Measurements from ENCODE around the gene BICC1.
"Not testable (repeated sequence)": the region's sequence is repeated elsewhere in the genome, so short reads cannot be mapped to it uniquely, and the experiment has no call there.

BICC1 gene

DNA sequence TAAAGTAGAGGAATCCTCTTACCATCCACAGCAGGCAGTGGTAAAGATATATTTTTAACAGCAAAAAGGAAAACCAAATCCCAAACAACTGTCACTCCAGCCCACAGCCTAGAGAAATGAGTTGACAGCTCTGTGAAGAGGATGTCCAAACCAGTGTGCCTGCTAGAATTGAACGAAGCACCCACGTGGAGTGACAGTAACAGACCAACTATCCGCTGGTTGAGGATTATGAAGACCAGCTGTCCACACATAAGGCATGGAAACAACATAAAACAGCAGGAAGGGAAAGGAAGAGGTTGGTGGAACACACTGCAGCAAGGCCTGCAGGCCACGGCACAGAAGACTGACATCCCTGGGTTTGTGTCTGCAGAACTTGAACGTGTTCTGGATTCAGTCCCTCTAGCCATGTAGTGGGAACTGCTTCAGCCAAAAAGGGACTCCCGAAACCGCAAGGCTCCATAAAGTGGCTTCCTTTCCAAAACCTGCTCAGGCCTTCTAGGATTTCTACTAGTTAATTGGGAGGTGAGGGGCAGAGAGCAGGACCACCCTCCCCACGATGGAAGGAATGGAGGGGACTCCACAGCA lies 324.4 kb downstream of the BICC1 start:
- no peak for DNase-seq

GRCh38 chr10:58837826-58838225 lies 325.2 kb downstream of the BICC1 start:
- DNase-seq = no peak

GRCh38 chr10:58838561-58839208 lies 326.0 kb downstream of the BICC1 start:
- DNase-seq = no peak

DNA sequence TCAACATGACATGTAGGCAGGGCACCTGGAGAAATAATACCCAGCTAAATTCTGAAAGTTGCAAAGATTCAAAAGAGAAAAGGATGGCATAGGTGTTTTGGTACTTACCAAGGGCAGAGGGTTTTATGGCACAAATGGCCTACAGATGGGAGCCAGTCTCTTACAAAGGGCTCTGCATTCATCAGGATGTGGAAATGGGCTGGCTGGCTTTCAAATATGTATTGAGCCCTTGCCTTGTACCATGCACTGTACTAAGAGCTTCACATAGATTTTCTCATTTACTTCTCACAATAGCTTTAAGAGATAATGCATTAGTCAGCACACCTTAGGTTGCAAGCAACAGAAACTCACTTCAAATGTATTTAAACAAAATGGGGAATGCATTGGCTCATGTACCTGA lies 327.1 kb downstream of the BICC1 start:
- no peak for DNase-seq

DNA sequence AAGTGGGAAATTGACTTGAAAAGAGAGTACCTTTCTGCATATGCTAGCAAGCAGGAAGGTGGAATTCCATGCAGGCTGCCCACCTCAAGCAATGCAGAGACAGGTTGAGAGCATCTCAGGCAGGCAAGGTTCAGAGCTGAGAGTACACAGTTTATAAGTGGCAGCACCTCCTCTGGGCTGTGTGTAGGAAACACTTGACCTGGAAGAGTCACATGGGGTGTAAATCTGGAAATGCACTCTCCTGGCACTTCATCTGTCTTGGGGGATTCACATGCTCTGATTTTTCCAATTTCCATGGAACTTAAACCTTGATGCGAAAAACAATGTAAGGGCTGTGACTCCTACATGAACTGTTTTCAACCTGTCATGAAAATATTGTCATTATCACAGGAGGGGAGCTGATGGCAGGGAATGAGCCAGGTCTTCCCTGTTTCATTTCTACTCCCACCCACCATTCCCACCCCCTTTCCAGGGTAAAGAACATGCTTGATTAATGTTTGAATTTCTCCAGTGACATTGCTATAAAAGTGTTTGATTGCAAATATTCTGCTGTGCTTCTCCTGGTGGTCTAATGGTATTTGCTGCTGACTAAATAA lies 328.3 kb downstream of the BICC1 start:
- DNase-seq = no peak

DNA sequence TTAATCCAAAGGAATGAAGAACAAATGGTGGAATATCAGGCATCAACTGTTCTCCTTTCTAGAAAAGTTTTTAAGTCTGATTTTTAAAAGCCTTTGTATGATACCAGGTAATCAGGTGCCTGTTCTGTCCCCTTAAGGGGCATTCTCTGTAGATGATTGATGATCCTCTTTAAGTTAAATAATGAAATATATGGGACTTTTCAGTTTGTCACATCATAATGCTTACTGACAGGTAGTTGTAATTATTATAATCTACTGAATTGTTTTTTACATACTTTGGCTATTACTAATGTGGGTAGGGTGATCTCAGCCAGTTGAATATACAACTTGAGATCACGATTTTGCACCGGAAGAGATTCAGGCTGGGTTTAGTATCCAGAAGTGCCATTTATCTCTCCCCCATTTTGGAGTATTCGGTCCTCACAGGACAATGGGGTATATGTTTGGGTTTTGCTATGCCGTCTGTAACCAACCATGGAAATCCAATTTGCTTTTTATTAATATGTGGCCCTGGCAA lies 330.2 kb downstream of the BICC1 start:
- no peak for DNase-seq

GRCh38 chr10:58843760-58844159 lies 331.1 kb downstream of the BICC1 start:
- DNase-seq = no peak

GRCh38 chr10:58844680-58845079 lies 332.0 kb downstream of the BICC1 start:
- no peak for DNase-seq

GRCh38 chr10:58846856-58847255 lies 334.2 kb downstream of the BICC1 start:
- DNase-seq = no peak

DNA sequence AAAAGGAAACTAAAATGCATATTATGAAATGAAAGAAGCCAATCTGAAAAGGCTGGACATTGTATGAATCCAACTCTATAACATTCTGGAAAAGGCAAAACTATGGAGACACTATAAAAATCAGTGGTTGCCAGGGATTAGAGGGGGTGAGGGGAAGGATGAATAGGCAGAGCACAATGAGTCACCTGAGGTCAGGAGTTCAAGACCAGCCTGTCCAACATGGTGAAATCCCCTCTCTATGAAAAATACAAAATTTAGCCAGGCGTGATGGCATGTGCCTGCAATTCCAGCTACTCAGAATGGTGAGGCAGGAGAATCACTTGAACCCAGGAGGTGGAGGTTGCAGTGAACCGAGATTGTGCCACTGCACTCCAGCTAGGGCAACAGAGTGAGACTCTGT lies 338.9 kb downstream of the BICC1 start:
- no peak for DNase-seq

DNA sequence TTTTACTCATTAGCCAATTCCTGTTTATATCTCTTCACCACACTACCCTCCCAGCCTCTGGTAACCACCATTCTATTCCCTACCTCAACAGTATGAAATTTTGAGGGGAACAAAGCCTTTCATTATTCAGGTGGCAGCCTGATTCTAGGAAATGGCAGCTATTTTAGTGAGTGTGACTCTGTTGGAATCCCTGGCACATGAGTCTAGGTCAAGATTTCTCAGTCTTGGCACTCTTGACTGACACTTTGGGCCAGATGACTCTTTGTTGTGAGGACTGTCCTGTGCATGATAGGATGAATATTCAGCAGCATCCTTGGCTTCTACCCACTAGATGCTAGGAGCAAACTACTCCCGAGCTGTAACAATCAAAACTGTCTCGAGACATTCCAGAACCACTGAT lies 341.0 kb downstream of the BICC1 start:
- no peak for DNase-seq

GRCh38 chr10:58854811-58855210 lies 342.1 kb downstream of the BICC1 start:
- DNase-seq = no peak

- no peak for DNase-seq
Observed at GRCh38 chr10:58856508-58857240, 344.0 kb downstream of the BICC1 start.

DNA sequence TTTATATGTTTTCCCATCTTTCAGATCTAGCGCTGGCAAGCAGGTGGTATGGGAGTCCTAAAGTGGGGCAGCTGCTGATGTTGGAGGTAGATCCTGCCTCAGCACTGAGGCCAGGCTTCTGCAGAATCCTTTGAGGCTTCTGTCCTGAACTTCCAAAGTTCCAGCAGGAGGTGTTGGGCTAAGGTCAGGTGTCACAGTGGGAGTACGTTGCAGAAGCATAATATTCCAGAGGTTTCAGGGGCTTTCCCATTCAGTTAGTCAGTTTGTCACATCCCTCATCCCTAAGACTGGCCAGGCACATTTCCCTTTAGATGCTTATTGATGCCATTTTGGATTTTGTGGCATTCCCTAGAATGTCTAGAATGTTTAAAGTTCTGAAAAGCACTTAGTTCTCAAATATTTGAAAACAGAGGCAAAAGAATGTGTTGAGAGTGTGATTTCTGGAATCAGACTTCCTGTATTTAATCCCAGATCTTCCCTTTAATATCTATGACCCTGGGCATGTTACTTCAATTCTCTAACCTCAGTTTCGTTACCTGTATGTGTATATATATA lies 344.7 kb downstream of the BICC1 start:
- DNase-seq = no peak

GRCh38 chr10:58858123-58858522 lies 345.5 kb downstream of the BICC1 start:
- not testable (repeated sequence) for DNase-seq

- DNase-seq = no peak
Observed at GRCh38 chr10:58859526-58859925, 346.9 kb downstream of the BICC1 start.

DNA sequence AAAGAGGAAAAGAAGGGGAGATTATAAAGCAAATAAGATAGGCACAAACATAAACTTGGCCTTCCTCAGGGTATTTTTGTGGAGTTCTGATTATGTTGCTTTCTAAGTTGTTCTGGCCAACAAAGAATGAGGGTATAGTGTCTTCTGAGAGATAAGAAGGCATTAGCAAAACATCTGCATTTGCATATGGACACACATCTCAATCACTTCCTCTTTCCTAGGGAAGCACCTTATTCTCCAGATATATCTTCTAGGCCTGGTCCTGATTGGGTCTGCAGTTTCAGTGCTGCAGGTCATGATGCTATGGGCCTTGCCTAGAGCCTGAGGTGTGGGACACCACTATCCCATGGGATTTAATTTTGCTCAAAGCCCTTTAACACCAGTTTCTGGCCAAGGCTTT lies 355.0 kb downstream of the BICC1 start:
- no peak for DNase-seq

- no peak for DNase-seq
Observed at GRCh38 chr10:58868736-58869435, 356.2 kb downstream of the BICC1 start.

GRCh38 chr10:58870070-58870469 lies 357.4 kb downstream of the BICC1 start:
- DNase-seq = no peak

DNA sequence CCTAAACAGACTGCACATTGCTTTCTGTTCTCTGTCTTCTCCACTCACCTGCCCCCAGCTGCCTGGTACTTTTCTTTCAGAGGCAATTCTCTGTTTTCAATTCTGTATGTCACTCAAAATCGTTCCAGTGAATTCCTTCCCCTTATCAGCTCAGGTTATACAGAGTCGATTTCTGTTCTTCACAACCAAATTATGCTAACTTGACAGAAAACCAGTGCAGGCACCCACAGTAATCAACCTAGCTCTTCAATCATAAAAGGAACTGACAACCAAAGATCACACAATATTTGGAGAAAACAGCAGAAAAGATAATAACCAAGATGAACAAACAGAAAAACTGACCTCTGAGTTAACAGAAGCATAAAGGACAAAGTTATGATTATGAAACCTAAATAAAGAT lies 360.5 kb downstream of the BICC1 start:
- DNase-seq = no peak

Data from inflammatory macrophage (primary cell).